CD4-positive, alpha-beta memory T cell (primary cell): ENCODE measurements around the gene GLIS1. TPM values are rescaled to one million over a fixed set of nuclear protein-coding genes. Genes with fewer than 3 reads are reported as not detected.

Source experiments
- CTCF ChIA-PET: fragments of 350-600 bp; sonication (Branson Sonifier 250); formaldehyde crosslinking; loops from one replicate; lab custom pipeline; 2021; ENCODE audit warnings: inconsistent platforms; ENCODE audit not compliant: partially characterized antibody; lab: Charles Lee
- POLR2A ChIA-PET: fragments of 350-600 bp; sonication (Branson Sonifier 250); formaldehyde crosslinking; loops from one replicate; lab custom pipeline; 2021; ENCODE audit not compliant: partially characterized antibody; lab: Charles Lee
- DNase-seq, 5 donors: peaks; one replicate each; pipeline versions ENCODE4 v3.0.0 to v3.0.0-alpha.2; 2020 to 2022; ENCODE audit warnings: mixed read lengths in 1 of 5
- H3K27ac ChIP-seq: one replicate; pipeline ENCODE4 v1.7.0; 2013; ENCODE audit warnings: low read depth, low read length
- H3K27me3 ChIP-seq: 2 replicates; pipeline ENCODE4 v1.7.0; 2013; ENCODE audit warnings: mild to moderate bottlenecking, low read length, moderate library complexity; ENCODE audit not compliant: insufficient read depth
- H3K36me3 ChIP-seq: 2 replicates; pipeline ENCODE4 v1.7.0; 2013; ENCODE audit warnings: mild to moderate bottlenecking, low read length, moderate library complexity; ENCODE audit not compliant: insufficient read depth
- H3K4me1 ChIP-seq: 2 replicates; pipeline ENCODE4 v1.7.0; 2013; ENCODE audit warnings: mild to moderate bottlenecking, low read length, moderate library complexity; ENCODE audit not compliant: insufficient read depth
- H3K4me3 ChIP-seq, 2 donors: one replicate each; pipeline ENCODE4 v1.7.0; 2013; ENCODE audit warnings: low read length in 2 of 2, mild to moderate bottlenecking in 1 of 2
- H3K9me3 ChIP-seq, 2 donors: one replicate each; pipeline ENCODE4 v1.7.0; 2013; ENCODE audit warnings: low read length in 2 of 2, control low read depth in 1 of 2; ENCODE audit not compliant: control insufficient read depth in 1 of 2
- H3K27ac Mint-ChIP-seq, 7 donors: one replicate each; pipeline ENCODE4 v1.8.0; 2020 to 2021; ENCODE audit warnings: mixed read lengths in 7 of 7, mild to moderate bottlenecking in 6 of 7, inconsistent platforms in 3 of 7, moderate library complexity in 3 of 7
- H3K27me3 Mint-ChIP-seq, 2 donors: one replicate each; pipeline ENCODE4 v1.8.0; 2020 to 2021; ENCODE audit warnings: mixed read lengths in 2 of 2
- H3K36me3 Mint-ChIP-seq, 2 donors: one replicate each; pipeline ENCODE4 v1.8.0; 2020 to 2021; ENCODE audit warnings: mixed read lengths in 2 of 2, inconsistent platforms in 1 of 2, mild to moderate bottlenecking in 1 of 2
- H3K4me1 Mint-ChIP-seq, 4 donors: one replicate each; pipeline ENCODE4 v1.8.0; 2020 to 2021; ENCODE audit warnings: mixed read lengths in 4 of 4, mild to moderate bottlenecking in 1 of 4
- H3K4me3 Mint-ChIP-seq, 8 donors: one replicate each; pipeline ENCODE4 v1.8.0; 2020 to 2021; ENCODE audit warnings: mixed read lengths in 8 of 8, mild to moderate bottlenecking in 7 of 8, moderate library complexity in 6 of 8, inconsistent platforms in 3 of 8
- H3K9me3 Mint-ChIP-seq, 8 donors: one replicate each; pipeline ENCODE4 v1.8.0; 2020 to 2021; ENCODE audit warnings: mixed read lengths in 8 of 8, mild to moderate bottlenecking in 5 of 8, inconsistent platforms in 3 of 8, moderate library complexity in 1 of 8
- intact Hi-C: fragments of 100-400 bp; cut with micrococcal nuclease; formaldehyde crosslinking; loops from one replicate; pipeline ENCODE4 v1.15.1; 2023
- polyA plus RNA-seq, 2 donors: library from polyadenylated mRNA; unstranded; fragments of 300-500 nt; fragmentation: Illumina TruSeq; gene quantifications; one replicate each; pipeline ENCODE4 v1.2.3, GENCODE V29; 2021
- total RNA-seq, 2 experiments: library from RNA; stranded (reverse); gene quantifications; one replicate each; pipeline ENCODE4 v1.2.3, GENCODE V29; 2021

GLIS1 gene
- total and polyA plus RNA-seq, 4 experiments from 2014 or later: not detected

GRCh38 chr1:53627031-53627430 lies 111.9 kb downstream of the GLIS1 start:
- Histone ChIP-seq H3K9me3 (no peaks in the 10 kb centered on the region), H3K27me3 (no peaks in the 10 kb centered on the region), H3K27ac (no peak overlapping the region), H3K4me3 (no peak overlapping the region), H3K4me1 (no peaks in the 10 kb centered on the region), H3K36me3 (no peaks in the 10 kb centered on the region)
- intact Hi-C loops: no loop called here
- no peaks in the 10 kb centered on the region for H3K4me1 Mint-ChIP-seq
- H3K36me3 Mint-ChIP-seq: no peaks in the 10 kb centered on the region
- no peak overlapping the region for H3K27ac Mint-ChIP-seq
- CTCF ChIA-PET: no interaction called here
- H3K4me3 Mint-ChIP-seq: no peak overlapping the region
- POLR2A ChIA-PET: no interaction called here
- peaks cover 4 to 9% of the 10 kb centered on the region in 2 donors for H3K27me3 Mint-ChIP-seq
- DNase-seq: no peak
- peaks cover 0 to 1% (median 0%) of the 10 kb centered on the region in 8 donors for H3K9me3 Mint-ChIP-seq

- no peaks in the 10 kb centered on the region for H3K36me3 ChIP-seq
- H3K9me3 ChIP-seq: no peaks in the 10 kb centered on the region
- no peaks in the 10 kb centered on the region for H3K4me1 Mint-ChIP-seq
- no peak for DNase-seq
- no peaks in the 10 kb centered on the region for H3K36me3 Mint-ChIP-seq
- peaks cover 0 to 1% (median 0%) of the 10 kb centered on the region in 8 donors for H3K9me3 Mint-ChIP-seq
- H3K27me3 Mint-ChIP-seq: peaks cover 4 to 9% of the 10 kb centered on the region in 2 donors
- H3K4me3 ChIP-seq: no peak overlapping the region
- no peaks in the 10 kb centered on the region for H3K4me1 ChIP-seq
- ChIA-PET CTCF (no interaction called here), POLR2A (no interaction called here)
- H3K27ac ChIP-seq: no peak overlapping the region
- intact Hi-C loops: no loop called here
- no peak overlapping the region for H3K27ac Mint-ChIP-seq
- H3K27me3 ChIP-seq: no peaks in the 10 kb centered on the region
- H3K4me3 Mint-ChIP-seq: no peak overlapping the region
Measured at GRCh38 chr1:53626616-53627015, 112.3 kb downstream of the GLIS1 start.

- Histone ChIP-seq H3K27me3 (no peaks in the 10 kb centered on the region), H3K27ac (no peak overlapping the region), H3K9me3 (no peaks in the 10 kb centered on the region), H3K36me3 (no peaks in the 10 kb centered on the region), H3K4me1 (no peaks in the 10 kb centered on the region), H3K4me3 (no peak overlapping the region)
- DNase-seq: no peak
- POLR2A ChIA-PET: no interaction called here
- intact Hi-C loops: no loop called here
- Mint-ChIP-seq H3K4me3 (no peak overlapping the region), H3K27me3 (peaks cover 4 to 9% of the 10 kb centered on the region in 2 donors), H3K9me3 (peaks cover 0 to 1% (median 0%) of the 10 kb centered on the region in 8 donors), H3K27ac (no peak overlapping the region), H3K36me3 (no peaks in the 10 kb centered on the region), H3K4me1 (no peaks in the 10 kb centered on the region)
- CTCF ChIA-PET: interaction anchor here (1.1 kb wide), 1 partner anchor 9 kb away, joined by 3 read pairs; no protein-coding TSS in a partner anchor
Measured at GRCh38 chr1:53625766-53626520, 113.0 kb downstream of the GLIS1 start.

- Mint-ChIP-seq H3K27ac (no peak overlapping the region), H3K9me3 (peaks cover 0 to 1% (median 0%) of the 10 kb centered on the region in 8 donors), H3K4me1 (no peaks in the 10 kb centered on the region), H3K36me3 (no peaks in the 10 kb centered on the region), H3K27me3 (peaks cover 4 to 9% of the 10 kb centered on the region in 2 donors), H3K4me3 (no peak overlapping the region)
- no peak overlapping the region for H3K27ac ChIP-seq
- POLR2A ChIA-PET: no interaction called here
- no peak overlapping the region for H3K4me3 ChIP-seq
- CTCF ChIA-PET: interaction anchor here (1.1 kb wide), 1 partner anchor 8 kb away, joined by 3 read pairs; no protein-coding TSS in a partner anchor
- H3K27me3 ChIP-seq: no peaks in the 10 kb centered on the region
- H3K4me1 ChIP-seq: no peaks in the 10 kb centered on the region
- no peaks in the 10 kb centered on the region for H3K9me3 ChIP-seq
- H3K36me3 ChIP-seq: no peaks in the 10 kb centered on the region
- intact Hi-C loops: no loop called here
- no peak for DNase-seq
Measured at GRCh38 chr1:53625049-53625448, 113.9 kb downstream of the GLIS1 start.

- Histone ChIP-seq H3K4me3 (no peak overlapping the region), H3K9me3 (no peaks in the 10 kb centered on the region), H3K36me3 (no peaks in the 10 kb centered on the region), H3K4me1 (no peaks in the 10 kb centered on the region), H3K27ac (no peak overlapping the region), H3K27me3 (no peaks in the 10 kb centered on the region)
- Mint-ChIP-seq H3K9me3 (peaks cover 0 to 1% (median 0%) of the 10 kb centered on the region in 8 donors), H3K27ac (no peak overlapping the region), H3K36me3 (no peaks in the 10 kb centered on the region), H3K4me3 (no peak overlapping the region), H3K4me1 (no peaks in the 10 kb centered on the region), H3K27me3 (no peaks in the 10 kb centered on the region)
- POLR2A ChIA-PET: no interaction called here
- no peak for DNase-seq
- intact Hi-C loops: no loop called here
- CTCF ChIA-PET: no interaction called here
Measured at GRCh38 chr1:53622531-53622930, 116.4 kb downstream of the GLIS1 start.

- no peak overlapping the region for H3K4me3 Mint-ChIP-seq
- no peak overlapping the region for H3K4me3 ChIP-seq
- ChIA-PET CTCF (no interaction called here), POLR2A (no interaction called here)
- no peaks in the 10 kb centered on the region for H3K4me1 ChIP-seq
- no peak for DNase-seq
- H3K27me3 ChIP-seq: no peaks in the 10 kb centered on the region
- no peaks in the 10 kb centered on the region for H3K4me1 Mint-ChIP-seq
- no peak overlapping the region for H3K27ac Mint-ChIP-seq
- peaks cover 0 to 1% (median 0%) of the 10 kb centered on the region in 8 donors for H3K9me3 Mint-ChIP-seq
- H3K36me3 Mint-ChIP-seq: no peaks in the 10 kb centered on the region
- peaks cover 0 to 1% of the 10 kb centered on the region in 2 donors for H3K27me3 Mint-ChIP-seq
- H3K36me3 ChIP-seq: no peaks in the 10 kb centered on the region
- H3K9me3 ChIP-seq: no peaks in the 10 kb centered on the region
- H3K27ac ChIP-seq: no peak overlapping the region
- intact Hi-C loops: no loop called here
Measured at GRCh38 chr1:53621144-53621543, 117.8 kb downstream of the GLIS1 start.

GRCh38 chr1:53620061-53620855 lies 118.7 kb downstream of the GLIS1 start:
- ChIA-PET CTCF (no interaction called here), POLR2A (interaction anchor here (0.8 kb wide), 1 partner anchor 20 kb away, joined by 3 read pairs; no protein-coding TSS in a partner anchor)
- Histone ChIP-seq H3K27ac (no peak overlapping the region), H3K4me1 (no peaks in the 10 kb centered on the region), H3K36me3 (no peaks in the 10 kb centered on the region), H3K9me3 (no peaks in the 10 kb centered on the region), H3K27me3 (no peaks in the 10 kb centered on the region), H3K4me3 (no peak overlapping the region)
- no peak overlapping the region for H3K27ac Mint-ChIP-seq
- H3K4me1 Mint-ChIP-seq: no peaks in the 10 kb centered on the region
- H3K36me3 Mint-ChIP-seq: no peaks in the 10 kb centered on the region
- peaks cover 0 to 1% (median 0%) of the 10 kb centered on the region in 8 donors for H3K9me3 Mint-ChIP-seq
- H3K27me3 Mint-ChIP-seq: peaks cover 0 to 1% of the 10 kb centered on the region in 2 donors
- no peak for DNase-seq
- H3K4me3 Mint-ChIP-seq: no peak overlapping the region
- intact Hi-C loops: no loop called here
